ENCODE data around the gene ATP6V0A1. TPM values are rescaled to one million over a fixed set of nuclear protein-coding genes. Genes with fewer than 3 reads are reported as not detected.

The ATP6V0A1 gene
- total and polyA plus RNA-seq, 4 donors = 71.1 to 321 (median 199) TPM

DNA sequence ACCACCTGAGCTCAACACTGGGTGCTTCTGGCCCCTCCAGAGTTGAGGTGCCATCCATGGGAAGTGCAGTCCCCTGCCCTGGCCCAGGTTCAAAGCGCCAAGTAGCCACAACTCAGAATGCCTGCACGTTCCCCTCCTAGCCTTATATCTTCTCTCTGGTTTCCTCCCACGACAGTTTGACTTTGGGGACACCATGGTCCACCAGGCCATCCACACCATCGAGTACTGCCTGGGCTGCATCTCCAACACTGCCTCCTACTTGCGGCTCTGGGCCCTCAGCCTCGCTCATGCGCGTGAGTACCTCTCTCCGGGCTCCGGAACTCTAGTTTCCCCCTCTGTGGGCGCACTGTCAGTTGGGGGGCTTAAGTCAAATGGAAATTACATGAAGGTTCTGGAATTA is 55.0 kb downstream of the ATP6V0A1 start:
- no peak for DNase-seq (ENCODE audit: low read depth in 4 of 6, low spot score in 6 of 6)
- no peaks in the 10 kb centered on the region for H3K9me3 ChIP-seq (ENCODE audit: control insufficient read depth, insufficient read depth, low read length)
- H3K27me3 ChIP-seq (ENCODE audit: control insufficient read depth, insufficient read depth, low read length) = no peaks in the 10 kb centered on the region
- H3K4me1 ChIP-seq (ENCODE audit: control insufficient read depth, insufficient read depth, low read length) = peaks cover 16% of the 10 kb centered on the region
- 90% methylated on average over 6 of the region's 11 CpGs for WGBS (ENCODE audit: insufficient coverage)
- peak overlapping the region; percentile 54 for H3K27ac ChIP-seq (ENCODE audit: low read depth, low read length)
- H3K4me3 ChIP-seq (ENCODE audit: low read depth, low read length) = no peak overlapping the region
- H3K36me3 ChIP-seq (ENCODE audit: control insufficient read depth, insufficient read depth, low read length) = peaks cover 88% of the 10 kb centered on the region

DNA sequence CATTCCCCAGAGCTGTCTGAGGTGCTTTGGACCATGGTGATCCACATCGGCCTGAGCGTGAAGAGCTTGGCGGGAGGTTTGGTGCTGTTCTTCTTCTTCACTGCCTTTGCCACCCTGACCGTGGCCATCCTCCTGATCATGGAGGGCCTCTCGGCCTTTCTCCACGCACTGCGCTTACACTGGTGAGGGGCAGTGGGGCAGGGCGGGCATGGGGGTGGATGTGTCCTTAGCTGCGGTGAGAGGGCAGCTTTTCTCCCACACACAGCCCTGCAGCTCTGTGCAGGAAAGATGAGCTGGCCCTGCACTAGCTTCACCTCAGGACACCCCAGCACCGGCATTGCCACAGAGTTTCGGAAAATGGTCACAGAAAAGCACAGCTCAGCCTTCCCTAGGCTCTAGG is 55.6 kb downstream of the ATP6V0A1 start:
- Histone ChIP-seq H3K27me3 (ENCODE audit: control insufficient read depth, insufficient read depth, low read length) (no peaks in the 10 kb centered on the region), H3K27ac (ENCODE audit: low read depth, low read length) (no peak overlapping the region), H3K36me3 (ENCODE audit: control insufficient read depth, insufficient read depth, low read length) (peaks cover 87% of the 10 kb centered on the region), H3K4me1 (ENCODE audit: control insufficient read depth, insufficient read depth, low read length) (peaks cover 22% of the 10 kb centered on the region), H3K4me3 (ENCODE audit: low read depth, low read length) (no peak overlapping the region), H3K9me3 (ENCODE audit: control insufficient read depth, insufficient read depth, low read length) (no peaks in the 10 kb centered on the region)
- WGBS (ENCODE audit: insufficient coverage) = 98% methylated on average over 4 of the region's 11 CpGs
- DNase-seq (ENCODE audit: low read depth in 4 of 6, low spot score in 6 of 6) = no peak

DNA sequence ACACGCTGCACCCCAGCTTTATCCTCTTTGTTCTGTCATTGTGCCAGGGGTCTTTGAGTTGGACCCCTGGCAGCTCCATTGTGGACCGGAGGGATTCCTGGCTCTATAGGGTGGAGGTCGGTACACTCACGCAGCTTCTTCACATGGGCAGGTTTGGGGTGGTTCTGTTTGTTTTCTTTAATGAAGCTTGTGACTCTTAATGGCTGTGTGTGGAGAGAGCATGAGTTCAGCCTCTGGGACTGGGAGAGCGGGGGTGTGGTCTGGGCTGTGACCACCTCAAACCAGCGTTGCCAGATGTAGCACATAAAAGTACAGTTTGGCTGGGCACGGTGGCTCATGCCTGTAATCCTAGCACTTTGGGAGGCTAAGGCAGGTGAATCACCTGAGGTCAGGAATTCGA is 56.2 kb downstream of the ATP6V0A1 start:
- 89% methylated on average over 6 of the region's 8 CpGs for WGBS (ENCODE audit: insufficient coverage)
- Histone ChIP-seq H3K4me3 (ENCODE audit: low read depth, low read length) (no peak overlapping the region), H3K27ac (ENCODE audit: low read depth, low read length) (no peak overlapping the region), H3K9me3 (ENCODE audit: control insufficient read depth, insufficient read depth, low read length) (no peaks in the 10 kb centered on the region), H3K36me3 (ENCODE audit: control insufficient read depth, insufficient read depth, low read length) (peaks cover 83% of the 10 kb centered on the region), H3K4me1 (ENCODE audit: control insufficient read depth, insufficient read depth, low read length) (peaks cover 28% of the 10 kb centered on the region), H3K27me3 (ENCODE audit: control insufficient read depth, insufficient read depth, low read length) (no peaks in the 10 kb centered on the region)
- no peak for DNase-seq (ENCODE audit: low read depth in 4 of 6, low spot score in 6 of 6)

DNA sequence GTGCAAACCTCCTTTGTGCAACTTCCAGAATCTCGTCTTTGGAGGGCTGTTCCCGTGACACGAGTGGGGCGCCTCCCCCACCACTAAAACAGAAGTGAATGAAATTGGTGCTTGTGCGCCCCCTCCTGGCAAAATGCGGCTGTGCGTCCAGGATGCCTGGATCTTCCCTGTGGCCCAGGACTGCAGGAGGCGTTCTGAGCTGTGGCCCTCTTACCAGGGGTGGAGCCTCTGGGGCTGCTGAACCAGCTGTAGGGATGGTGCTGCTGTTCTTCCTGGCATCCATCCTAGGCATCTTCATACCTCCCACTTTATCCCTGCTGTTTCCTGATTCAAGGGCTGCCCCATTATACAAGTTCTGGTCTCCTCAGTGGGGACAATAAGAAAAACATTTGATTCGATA is 58.8 kb downstream of the ATP6V0A1 start:
- DNase-seq (ENCODE audit: low read depth in 4 of 6, low spot score in 6 of 6) = peak in 2 of 6 donors; percentile 64 to 71
- Histone ChIP-seq H3K4me1 (ENCODE audit: control insufficient read depth, insufficient read depth, low read length) (peaks cover 53% of the 10 kb centered on the region), H3K4me3 (ENCODE audit: low read depth, low read length) (no peak overlapping the region), H3K27me3 (ENCODE audit: control insufficient read depth, insufficient read depth, low read length) (no peaks in the 10 kb centered on the region), H3K27ac (ENCODE audit: low read depth, low read length) (peak overlapping the region; percentile 98), H3K9me3 (ENCODE audit: control insufficient read depth, insufficient read depth, low read length) (no peaks in the 10 kb centered on the region), H3K36me3 (ENCODE audit: control insufficient read depth, insufficient read depth, low read length) (peaks cover 76% of the 10 kb centered on the region)
- 13% methylated on average over 8 of the region's 9 CpGs for WGBS (ENCODE audit: insufficient coverage)

DNA sequence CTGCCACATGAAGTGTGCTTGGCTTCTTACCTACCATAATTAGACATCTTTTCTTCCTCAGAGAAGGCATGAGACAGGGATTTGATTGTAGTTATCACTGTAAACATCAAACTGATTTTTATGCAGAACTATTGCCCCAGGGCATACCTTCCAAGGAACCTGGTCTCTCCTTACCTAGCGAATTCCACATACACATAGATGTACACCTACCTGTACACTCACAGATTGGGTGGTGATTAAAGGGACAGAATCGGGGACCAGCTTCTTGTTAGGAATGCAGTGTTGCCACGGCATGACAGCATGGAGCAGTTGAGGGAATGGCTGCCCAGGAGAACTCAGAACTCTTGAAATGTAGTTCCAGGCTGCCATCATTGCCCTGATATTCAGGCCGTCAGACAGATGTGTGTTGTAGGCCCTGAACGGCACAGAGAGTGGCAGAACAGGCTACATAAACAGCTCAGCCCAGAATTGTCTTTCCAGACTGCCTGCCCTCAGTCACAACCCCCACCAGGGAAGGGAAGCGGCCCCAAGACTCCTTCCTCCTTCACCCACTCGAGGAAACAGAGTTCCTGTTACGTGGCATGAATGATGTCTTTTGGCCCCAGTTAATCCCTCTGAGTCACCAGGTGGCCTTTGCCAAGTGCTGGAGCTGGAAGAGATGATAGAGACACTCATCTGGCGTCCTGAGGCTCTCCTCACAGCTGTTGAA is 59.5 kb downstream of the ATP6V0A1 start:
- H3K9me3 ChIP-seq (ENCODE audit: control insufficient read depth, insufficient read depth, low read length) = no peaks in the 10 kb centered on the region
- H3K27ac ChIP-seq (ENCODE audit: low read depth, low read length) = peak overlapping the region; percentile 98
- peaks cover 56% of the 10 kb centered on the region for H3K4me1 ChIP-seq (ENCODE audit: control insufficient read depth, insufficient read depth, low read length)
- H3K27me3 ChIP-seq (ENCODE audit: control insufficient read depth, insufficient read depth, low read length) = no peaks in the 10 kb centered on the region
- no peak overlapping the region for H3K4me3 ChIP-seq (ENCODE audit: low read depth, low read length)
- H3K36me3 ChIP-seq (ENCODE audit: control insufficient read depth, insufficient read depth, low read length) = peaks cover 77% of the 10 kb centered on the region
- WGBS (ENCODE audit: insufficient coverage) = 72% methylated on average over 5 of the region's 9 CpGs
- DNase-seq (ENCODE audit: low read depth in 4 of 6, low spot score in 6 of 6) = peak in 1 of 6 donors; percentile 56

DNA sequence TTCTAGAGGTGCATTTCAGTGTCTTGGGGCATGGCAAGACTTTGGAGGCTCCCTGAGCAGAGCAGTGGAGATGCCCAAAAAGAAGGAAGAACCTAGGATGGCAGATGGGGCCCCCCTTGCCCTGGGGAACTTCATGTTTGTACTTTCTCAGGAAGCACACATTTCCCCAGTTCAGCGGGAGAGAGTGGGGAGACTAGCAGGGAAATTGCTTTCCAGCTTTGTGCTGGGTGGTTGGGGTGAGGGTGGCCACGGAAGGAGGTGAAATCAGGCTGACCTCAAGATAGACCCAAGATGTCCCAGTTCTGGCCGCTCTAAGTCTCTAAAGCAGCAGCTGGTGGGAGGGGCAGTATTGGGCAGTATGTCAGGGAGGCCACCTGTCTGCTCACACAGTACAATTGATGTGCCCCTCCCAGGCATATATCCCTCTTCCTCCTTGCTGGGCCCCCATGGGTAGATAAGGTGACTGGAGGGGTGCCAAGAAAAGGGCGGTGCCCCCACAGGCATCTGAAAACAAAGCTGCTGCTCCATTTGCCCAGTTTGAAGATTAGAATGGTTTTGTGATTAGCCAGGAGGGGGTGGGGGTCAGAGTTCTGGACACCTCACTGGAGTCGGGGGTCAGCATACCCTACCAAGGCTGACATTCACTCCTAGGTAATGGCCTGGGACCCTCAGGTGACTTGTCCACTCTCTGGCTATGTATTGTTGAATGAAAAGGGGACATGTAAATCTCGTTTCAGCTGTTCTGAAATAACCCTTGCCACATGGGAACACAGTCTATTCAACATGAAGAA is 60.3 kb downstream of the ATP6V0A1 start:
- peaks cover 56% of the 10 kb centered on the region for H3K4me1 ChIP-seq (ENCODE audit: control insufficient read depth, insufficient read depth, low read length)
- H3K4me3 ChIP-seq (ENCODE audit: low read depth, low read length) = no peak overlapping the region
- H3K9me3 ChIP-seq (ENCODE audit: control insufficient read depth, insufficient read depth, low read length) = no peaks in the 10 kb centered on the region
- peaks cover 74% of the 10 kb centered on the region for H3K36me3 ChIP-seq (ENCODE audit: control insufficient read depth, insufficient read depth, low read length)
- WGBS (ENCODE audit: insufficient coverage) = 82% methylated on average over 1 of the region's 6 CpGs
- peak overlapping the region; percentile 98 for H3K27ac ChIP-seq (ENCODE audit: low read depth, low read length)
- H3K27me3 ChIP-seq (ENCODE audit: control insufficient read depth, insufficient read depth, low read length) = no peaks in the 10 kb centered on the region
- DNase-seq (ENCODE audit: low read depth in 4 of 6, low spot score in 6 of 6) = peak in 1 of 6 donors; percentile 33

DNA sequence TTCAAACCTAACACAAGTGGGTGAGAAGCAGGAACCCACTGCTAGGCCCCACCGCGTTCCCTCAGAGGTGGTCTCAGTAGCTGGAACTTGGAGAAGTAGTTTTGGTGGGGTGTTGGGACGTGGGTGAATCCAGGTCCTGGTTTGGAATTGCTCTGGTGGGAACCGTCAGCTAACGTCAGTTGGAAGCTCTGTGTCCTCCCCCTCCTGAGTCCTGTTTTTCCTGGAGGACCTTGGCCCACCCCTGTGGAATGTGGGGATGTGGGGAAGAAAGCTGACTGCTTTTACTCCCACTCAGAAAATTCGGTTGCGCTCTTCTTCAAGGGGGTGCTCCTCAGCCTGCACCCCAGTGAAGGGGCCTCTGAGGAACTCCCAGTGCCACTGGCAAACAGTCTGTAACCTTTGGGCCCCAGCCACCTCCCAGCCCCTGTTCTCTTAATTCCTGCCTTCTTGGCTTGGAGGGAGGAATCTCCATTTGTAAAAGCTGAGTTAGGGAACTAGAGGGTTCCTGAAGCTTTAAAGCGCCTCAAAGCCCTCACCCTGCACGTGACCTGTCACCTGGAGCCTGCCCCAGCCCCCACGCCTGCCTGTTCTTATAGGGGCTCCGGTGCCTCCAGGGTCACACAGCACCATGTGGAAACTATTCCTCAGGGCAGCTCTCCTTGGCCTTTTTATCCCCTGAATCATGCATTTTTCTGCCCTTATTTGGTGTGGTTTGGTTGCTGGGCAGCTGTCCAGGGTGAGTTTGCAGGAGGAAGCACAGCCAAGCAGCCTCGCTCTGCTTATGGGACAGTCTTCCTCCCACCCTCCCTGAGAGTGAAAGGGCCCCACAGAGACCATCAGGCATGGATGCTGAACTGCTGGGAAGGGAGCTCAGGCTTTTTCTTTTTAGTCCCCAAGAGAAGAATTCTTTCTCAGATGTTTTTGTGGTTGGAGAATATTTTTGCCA is 61.1 kb downstream of the ATP6V0A1 start:
- Histone ChIP-seq H3K4me3 (ENCODE audit: low read depth, low read length) (no peak overlapping the region), H3K27ac (ENCODE audit: low read depth, low read length) (peak overlapping the region; percentile 98), H3K27me3 (ENCODE audit: control insufficient read depth, insufficient read depth, low read length) (no peaks in the 10 kb centered on the region), H3K9me3 (ENCODE audit: control insufficient read depth, insufficient read depth, low read length) (no peaks in the 10 kb centered on the region), H3K4me1 (ENCODE audit: control insufficient read depth, insufficient read depth, low read length) (peaks cover 56% of the 10 kb centered on the region), H3K36me3 (ENCODE audit: control insufficient read depth, insufficient read depth, low read length) (peaks cover 66% of the 10 kb centered on the region)
- DNase-seq (ENCODE audit: low read depth in 4 of 6, low spot score in 6 of 6) = peak in 2 of 6 donors; percentile 54 to 92
- 34% methylated on average over 8 of the region's 12 CpGs for WGBS (ENCODE audit: insufficient coverage)

DNA sequence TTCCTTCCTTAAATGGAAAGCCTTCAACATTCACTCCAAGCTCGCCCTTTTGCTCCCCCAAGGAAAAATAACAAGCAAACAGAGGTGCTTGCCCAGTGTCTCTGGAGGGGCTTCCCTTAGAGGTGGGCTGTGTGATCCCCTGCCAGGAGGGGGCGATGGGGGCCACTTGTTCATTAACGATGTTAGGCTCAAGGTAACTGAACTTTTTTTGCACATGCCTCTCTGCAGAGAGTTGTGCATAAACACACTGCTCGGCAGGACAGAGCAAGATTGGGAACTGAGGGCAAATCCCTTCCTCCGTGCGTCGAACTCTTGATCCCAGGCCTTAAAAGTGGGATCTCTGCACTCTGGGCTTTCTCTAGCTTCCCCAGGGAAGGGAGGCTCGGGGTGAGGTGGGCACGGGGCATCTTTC is 61.9 kb downstream of the ATP6V0A1 start:
- Histone ChIP-seq H3K4me3 (ENCODE audit: low read depth, low read length) (no peak overlapping the region), H3K27me3 (ENCODE audit: control insufficient read depth, insufficient read depth, low read length) (no peaks in the 10 kb centered on the region), H3K27ac (ENCODE audit: low read depth, low read length) (peak overlapping the region; percentile 98), H3K36me3 (ENCODE audit: control insufficient read depth, insufficient read depth, low read length) (peaks cover 62% of the 10 kb centered on the region), H3K4me1 (ENCODE audit: control insufficient read depth, insufficient read depth, low read length) (peaks cover 56% of the 10 kb centered on the region), H3K9me3 (ENCODE audit: control insufficient read depth, insufficient read depth, low read length) (no peaks in the 10 kb centered on the region)
- 47% methylated on average over 6 of the region's 9 CpGs for WGBS (ENCODE audit: insufficient coverage)
- no peak for DNase-seq (ENCODE audit: low read depth in 4 of 6, low spot score in 6 of 6)

DNA sequence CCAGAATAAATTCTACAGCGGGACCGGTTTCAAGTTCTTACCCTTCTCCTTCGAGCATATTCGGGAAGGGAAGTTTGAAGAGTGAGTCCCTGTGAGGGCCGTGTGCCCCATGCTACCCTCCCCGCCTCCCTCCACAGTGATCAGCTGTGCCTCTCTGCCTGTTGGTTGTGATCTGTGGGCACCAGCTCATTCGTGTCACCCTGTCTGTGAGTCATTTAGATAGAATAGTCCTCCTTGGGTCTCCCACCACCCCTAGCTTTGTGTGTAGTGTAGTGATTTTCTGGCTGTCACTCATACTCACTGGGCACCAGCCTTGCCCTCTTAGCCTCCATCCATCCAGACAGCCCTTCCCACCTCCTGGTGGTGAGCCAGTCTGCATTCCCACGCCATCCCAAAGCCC is 62.4 kb downstream of the ATP6V0A1 start:
- no peaks in the 10 kb centered on the region for H3K27me3 ChIP-seq (ENCODE audit: control insufficient read depth, insufficient read depth, low read length)
- H3K4me1 ChIP-seq (ENCODE audit: control insufficient read depth, insufficient read depth, low read length) = peaks cover 56% of the 10 kb centered on the region
- 100% methylated on average over 1 of the region's 8 CpGs for WGBS (ENCODE audit: insufficient coverage)
- H3K36me3 ChIP-seq (ENCODE audit: control insufficient read depth, insufficient read depth, low read length) = peaks cover 58% of the 10 kb centered on the region
- no peak for DNase-seq (ENCODE audit: low read depth in 4 of 6, low spot score in 6 of 6)
- H3K27ac ChIP-seq (ENCODE audit: low read depth, low read length) = peak overlapping the region; percentile 98
- H3K9me3 ChIP-seq (ENCODE audit: control insufficient read depth, insufficient read depth, low read length) = no peaks in the 10 kb centered on the region
- no peak overlapping the region for H3K4me3 ChIP-seq (ENCODE audit: low read depth, low read length)
